Uterus (tissue), 2 donors: ENCODE measurements around the gene SCUBE1.

ENCODE experiments used
- POLR2A ChIP-seq, 2 donors: fragments of 450-650 bp; IDR thresholded peaks; one replicate each; pipeline ENCODE4 v1.6.1; 2016; ENCODE audit warnings: antibody characterized with exemption in 2 of 2, mild to moderate bottlenecking in 1 of 2, moderate library complexity in 1 of 2
- TF ChIP-seq, protein P1 (sequence below), 4 experiments: fragments of 200-600 bp in 2 of 4; fragments of 450-650 bp in 2 of 4; sonication (generic) in 2 of 4; IDR thresholded peaks; one replicate each; pipeline ENCODE4 v1.5.1; 2016 to 2019; ENCODE audit warnings: antibody characterized with exemption in 4 of 4, mild to moderate bottlenecking in 2 of 4, moderate library complexity in 1 of 4

DNA sequence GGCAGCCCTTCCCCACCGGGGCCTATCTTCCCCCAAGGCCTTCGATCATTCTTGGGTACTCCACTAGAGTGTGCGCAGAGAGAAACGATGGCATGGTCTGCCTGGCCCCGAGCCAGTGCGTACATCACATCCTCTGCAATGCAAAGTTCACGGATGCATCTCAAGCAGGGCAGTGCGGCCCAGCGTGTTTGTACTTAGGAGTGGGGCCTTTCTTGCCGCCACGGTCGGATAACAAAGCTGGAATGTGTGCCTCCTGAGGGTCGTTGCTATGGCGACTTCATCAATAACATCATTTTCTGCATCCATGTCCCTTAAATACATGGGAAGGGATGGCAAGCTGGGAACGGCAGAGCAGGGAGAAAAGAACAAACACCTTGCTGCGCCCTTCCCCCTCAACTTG lies 73.9 kb downstream of the SCUBE1 start:
- TF ChIP-seq, protein P1, sequence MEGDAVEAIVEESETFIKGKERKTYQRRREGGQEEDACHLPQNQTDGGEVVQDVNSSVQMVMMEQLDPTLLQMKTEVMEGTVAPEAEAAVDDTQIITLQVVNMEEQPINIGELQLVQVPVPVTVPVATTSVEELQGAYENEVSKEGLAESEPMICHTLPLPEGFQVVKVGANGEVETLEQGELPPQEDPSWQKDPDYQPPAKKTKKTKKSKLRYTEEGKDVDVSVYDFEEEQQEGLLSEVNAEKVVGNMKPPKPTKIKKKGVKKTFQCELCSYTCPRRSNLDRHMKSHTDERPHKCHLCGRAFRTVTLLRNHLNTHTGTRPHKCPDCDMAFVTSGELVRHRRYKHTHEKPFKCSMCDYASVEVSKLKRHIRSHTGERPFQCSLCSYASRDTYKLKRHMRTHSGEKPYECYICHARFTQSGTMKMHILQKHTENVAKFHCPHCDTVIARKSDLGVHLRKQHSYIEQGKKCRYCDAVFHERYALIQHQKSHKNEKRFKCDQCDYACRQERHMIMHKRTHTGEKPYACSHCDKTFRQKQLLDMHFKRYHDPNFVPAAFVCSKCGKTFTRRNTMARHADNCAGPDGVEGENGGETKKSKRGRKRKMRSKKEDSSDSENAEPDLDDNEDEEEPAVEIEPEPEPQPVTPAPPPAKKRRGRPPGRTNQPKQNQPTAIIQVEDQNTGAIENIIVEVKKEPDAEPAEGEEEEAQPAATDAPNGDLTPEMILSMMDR (IDR thresholded peaks at IDR 0.05) = no peak
- no peak for TF ChIP-seq POLR2A (IDR thresholded peaks at IDR 0.05)
